K562 (cell line): ENCODE measurements around the gene SLC39A11. TPM values are rescaled to one million over a fixed set of nuclear protein-coding genes. Genes with fewer than 3 reads are reported as not detected.

Source experiments
- ATAC-seq: fragments of 200-7000 bp; cut with Tn5 transposase; 3 replicates; pipeline ENCODE4 v1.9.1; 2020; ENCODE audit warnings: moderate library complexity
- BruUV-seq: library from RNA; stranded (reverse); fragments of 400-500 nt; replicated peaks from 2 replicates; lab custom pipeline; 2021; lab: Mats Ljungman, UMichigan
- CTCF ChIA-PET: fragments of 300-600 bp; formaldehyde crosslinking; extraction: SDS; loops from one replicate; lab custom pipeline; 2021; ENCODE audit warnings: low intra/inter-chr PET ratio; lab: Yijun Ruan, JAX
- POLR2A ChIA-PET: fragments of 300-600, 350-650 bp; sonication (Branson Sonifier 250); formaldehyde crosslinking; extraction: SDS; loops from one replicate; lab custom pipeline; 2021; ENCODE audit warnings: antibody characterized with exemption, inconsistent platforms; lab: Yijun Ruan, JAX
- DNase-seq, 4 experiments: peaks; one replicate each; pipeline versions ENCODE4 v3.0.0 to v3.0.0-alpha.2; 2011 to 2018; ENCODE audit warnings: low spot score in 3 of 4, mixed read lengths in 3 of 4; ENCODE audit errors: extremely low read depth in 1 of 4
- FAIRE-seq: peaks from 2 replicates; lab custom pipeline; 2011; peaks lifted over from hg19 to GRCh38; lab: Jason Lieb, UNC
- H2AFZ ChIP-seq: 2 replicates; pipeline ENCODE4 v1.6.0; 2011; ENCODE audit warnings: low read depth, low read length, control low read depth, inconsistent platforms
- H3K27ac ChIP-seq: fragments of 200-600 bp; 3 replicates; pipeline ENCODE4 v1.8.0; 2011; ENCODE audit warnings: low read depth, mild to moderate bottlenecking, control low read depth, inconsistent platforms, low read length, moderate library complexity, mixed read lengths; ENCODE audit errors: extremely low read depth
- H3K27me3 ChIP-seq, 2 experiments: fragments of 300-600 bp in 1 of 2; 2 replicates in 1 of 2; 3 replicates in 1 of 2; pipeline versions ENCODE4 v1.6.0 to v1.8.0; 2011; ENCODE audit warnings: inconsistent platforms in 2 of 2, low read length in 2 of 2, mild to moderate bottlenecking in 1 of 2, mixed read lengths in 1 of 2, moderate library complexity in 1 of 2; ENCODE audit not compliant: control insufficient read depth in 2 of 2, insufficient read depth in 2 of 2
- H3K36me3 ChIP-seq: fragments of 300-600 bp; 3 replicates; pipeline ENCODE4 v1.8.0; 2011; ENCODE audit warnings: mild to moderate bottlenecking, low read length, inconsistent platforms; ENCODE audit not compliant: control insufficient read depth, insufficient read depth
- H3K4me1 ChIP-seq, 2 experiments: fragments of 200-600 bp in 1 of 2; replicated peaks in 1 of 2; 2 replicates in 1 of 2; 3 replicates in 1 of 2; pipeline versions ENCODE4 v1.5.1 to v1.8.0; 2011; ENCODE audit warnings: inconsistent platforms in 2 of 2, low read length in 2 of 2, mild to moderate bottlenecking in 1 of 2, mixed read lengths in 1 of 2, moderate library complexity in 1 of 2; ENCODE audit not compliant: control insufficient read depth in 2 of 2, insufficient read depth in 2 of 2
- H3K4me2 ChIP-seq: 2 replicates; pipeline ENCODE4 v1.6.1; 2011; ENCODE audit warnings: low read length, control low read depth, inconsistent platforms, mixed read lengths; ENCODE audit not compliant: insufficient read depth
- H3K4me3 ChIP-seq: fragments of 200-600 bp; sonication (generic), shearing (Covaris generic); 2 replicates; pipeline ENCODE4 v1.5.1; 2016; ENCODE audit warnings: control low read depth, inconsistent platforms
- H3K79me2 ChIP-seq: fragments of 200-600 bp; 3 replicates; pipeline ENCODE4 v1.8.0; 2011; ENCODE audit warnings: low read length, inconsistent platforms; ENCODE audit not compliant: control insufficient read depth, insufficient read depth
- H3K9ac ChIP-seq, 2 experiments: 2 replicates each; pipeline versions ENCODE4 v1.6.0 to v1.6.1; 2011; ENCODE audit warnings: low read depth in 2 of 2, low read length in 2 of 2, control low read depth in 1 of 2, inconsistent platforms in 1 of 2, mild to moderate bottlenecking in 1 of 2, mixed read lengths in 1 of 2; ENCODE audit not compliant: insufficient read depth in 1 of 2
- H3K9me1 ChIP-seq: one replicate; pipeline ENCODE4 v1.6.0; 2011; ENCODE audit warnings: inconsistent platforms, mild to moderate bottlenecking, low read length, moderate library complexity; ENCODE audit not compliant: control insufficient read depth, insufficient read depth
- H3K9me3 ChIP-seq: replicated peaks from 2 replicates; pipeline ENCODE4 v1.5.1; 2011; ENCODE audit warnings: low read depth, low read length, inconsistent platforms; ENCODE audit not compliant: control insufficient read depth, insufficient read depth
- H4K20me1 ChIP-seq: replicated peaks from 2 replicates; pipeline ENCODE4 v1.6.1; 2011; ENCODE audit warnings: low read length, inconsistent platforms, mixed read lengths; ENCODE audit not compliant: control insufficient read depth, insufficient read depth
- CAMTA2 ChIP-seq: fragments of 250-450 bp; sonication (Bioruptor Pico); conservative IDR thresholded peaks from 2 replicates; pipeline ENCODE4 v1.5.1; 2022
- CGGBP1 ChIP-seq: fragments of 250-450 bp; sonication (Bioruptor Pico); IDR thresholded peaks from 2 replicates; pipeline ENCODE4 v1.9.0; 2021; ENCODE audit warnings: mild to moderate bottlenecking
- DACH1 ChIP-seq: fragments of 450-650 bp; IDR thresholded peaks from 2 replicates; pipeline ENCODE4 v1.6.1; 2018; ENCODE audit not compliant: partially characterized antibody
- DDX20 ChIP-seq: fragments of 450-650 bp; IDR thresholded peaks from 2 replicates; pipeline ENCODE4 v1.6.1; 2016; ENCODE audit warnings: missing genetic modification characterization, low read depth, mild to moderate bottlenecking, missing compliant biosample characterization, moderate library complexity
- FOXA3 ChIP-seq, 2 experiments: fragments of 450-650 bp in 1 of 2; sonication (generic) in 1 of 2; formaldehyde crosslinking; IDR thresholded peaks in 1 of 2; conservative IDR thresholded peaks in 1 of 2; 2 replicates each; pipeline versions ENCODE4 v1.4.0 to v1.8.0; 2020 to 2022; ENCODE audit warnings: mild to moderate bottlenecking in 2 of 2, missing genetic modification reagents in 1 of 2
- GATAD2B ChIP-seq: fragments of 450-650 bp; IDR thresholded peaks from 2 replicates; pipeline ENCODE4 v1.6.1; 2017; ENCODE audit warnings: mild to moderate bottlenecking, borderline replicate concordance
- NCOA4 ChIP-seq: fragments of 450-650 bp; IDR thresholded peaks from 2 replicates; pipeline ENCODE4 v1.6.1; 2018; ENCODE audit warnings: mild to moderate bottlenecking; ENCODE audit not compliant: partially characterized antibody
- NELFE ChIP-seq: IDR thresholded peaks from 2 replicates; pipeline ENCODE4 v1.6.1; 2011; ENCODE audit warnings: mild to moderate bottlenecking; ENCODE audit not compliant: insufficient read depth, insufficient read length
- PCBP2 ChIP-seq: fragments of 200-400 bp; formaldehyde crosslinking; IDR thresholded peaks from 2 replicates; pipeline ENCODE4 v1.6.1; 2018; ENCODE audit warnings: low read length, low read depth, mild to moderate bottlenecking, moderate library complexity; ENCODE audit not compliant: poor library complexity, severe bottlenecking
- PHB2 ChIP-seq: fragments of 450-650 bp; IDR thresholded peaks from 2 replicates; pipeline ENCODE4 v1.6.1; 2017; ENCODE audit warnings: low read depth
- RAD51 ChIP-seq: fragments of 450-650 bp; IDR thresholded peaks from 2 replicates; pipeline ENCODE4 v1.7.1; 2016; ENCODE audit warnings: low read depth, mild to moderate bottlenecking, borderline replicate concordance
- STAT5A ChIP-seq: IDR thresholded peaks from 2 replicates; pipeline ENCODE4 v1.6.1; 2012; ENCODE audit warnings: low read length, inconsistent platforms, borderline replicate concordance
- ZFP30 ChIP-seq: fragments of 250-450 bp; sonication (Bioruptor Pico); IDR thresholded peaks from 2 replicates; pipeline ENCODE4 v1.8.0; 2022; ENCODE audit warnings: moderate library complexity, mild to moderate bottlenecking, inconsistent platforms, borderline replicate concordance
- ZNF354B ChIP-seq: fragments of 250-450 bp; sonication (Bioruptor Pico); IDR thresholded peaks from 2 replicates; pipeline ENCODE4 v1.4.0; 2020
- ZNF695 ChIP-seq: fragments of 450-650 bp; formaldehyde crosslinking; IDR thresholded peaks from 2 replicates; pipeline ENCODE4 v1.4.0; 2020; ENCODE audit warnings: mild to moderate bottlenecking, moderate library complexity
- WGBS: fragments of 100-300 bp; shearing (Covaris generic); methylation state at CpG from one replicate; pipeline ENCODE4 v1.1.6; 2016; ENCODE audit warnings: low coverage, mixed read lengths; ENCODE audit not compliant: insufficient coverage; ENCODE audit errors: missing lambda C conversion rate; 5-methylcytosine and 5-hydroxymethylcytosine counted together
- in situ Hi-C: fragments of 300-500 bp; cut with MboI; formaldehyde crosslinking; loops from 4 replicates; pipeline ENCODE4 v1.15.0; 2018; ENCODE audit warnings: inconsistent platforms, mixed read lengths
- intact Hi-C: fragments of 100-400 bp; cut with micrococcal nuclease; formaldehyde crosslinking; loops from 2 replicates; pipeline ENCODE4 v1.14.2; 2022
- polyA plus RNA-seq, 8 experiments: library from polyadenylated mRNA; depleted of rRNA in 4 of 8; stranded (reverse) in 5 of 8; unstranded in 3 of 8; fragments of >200 nt; fragmentation: Nextera tagmentation in 2 of 8; fragmentation: Illumina TruSeq in 1 of 8; extraction: Ambion mirVana in 2 of 8; extraction: Trizol in 1 of 8; gene quantifications; 2 replicates each; pipeline versions ENCODE4 v1.2.1 to v1.2.3, GENCODE V29; 2011 to 2014; ENCODE audit warnings: inconsistent platforms in 1 of 8, missing spikeins in 1 of 8
- total RNA-seq, 7 experiments: library from RNA; depleted of rRNA in 6 of 7; stranded (reverse); fragments of >200 nt in 6 of 7; fragmentation: Illumina TruSeq in 2 of 7; extraction: Trizol in 2 of 7; gene quantifications; 2 replicates each; pipeline versions ENCODE4 v1.2.1 to v1.2.3, GENCODE V29; 2011 to 2021; ENCODE audit warnings: low replicate concordance in 1 of 7

The SLC39A11 gene
- total and polyA plus RNA-seq, 9 of the 15 experiments (the other 6 are each of a cell fraction or from before 2014, with no cell fraction given): 10.5 to 26.4 (median 13.4) TPM

GRCh38 chr17:72931635-72932034 lies 160.9 kb downstream of the SLC39A11 start:
- ChIA-PET CTCF (no interaction called here), POLR2A (interaction anchor here (0.7 to 1.6 kb wide), 2 partner anchors 9 to 100 kb away, joined by 3 to 4 read pairs; no protein-coding TSS in a partner anchor)
- no peak for FAIRE-seq
- Histone ChIP-seq H3K9me3 (no peaks in the 10 kb centered on the region), H3K27ac (no peak overlapping the region), H3K4me3 (no peak overlapping the region), H2AFZ (no peak overlapping the region), H3K79me2 (no peaks in the 10 kb centered on the region), H3K36me3 (no peaks in the 10 kb centered on the region), H4K20me1 (no peaks in the 10 kb centered on the region; the same call in 1 of the 2 replicates), H3K27me3 (no peaks in the 10 kb centered on the region; a peak in 1 of 5 replicates), H3K9me1 (no peaks in the 10 kb centered on the region), H3K4me2 (no peak overlapping the region), H3K9ac (no peak overlapping the region), H3K4me1 (no peaks in the 10 kb centered on the region)
- intact Hi-C loops: no loop called here
- in situ Hi-C loops: no loop called here
- no peak for ATAC-seq
- 34% methylated on average over 5 of the region's 5 CpGs for WGBS
- no peak for DNase-seq
- no TSS peak for BruUV-seq
- no peak for TF ChIP-seq FOXA3 (CRISPR knock-in tag; conservative IDR thresholded peaks at IDR 0.05 in 1 of 2, IDR thresholded peaks at IDR 0.05 in 1 of 2)
- no peak for TF ChIP-seq PHB2
- no peak for TF ChIP-seq GATAD2B
- no peak for TF ChIP-seq NELFE
- TF ChIP-seq PCBP2: no peak
- TF ChIP-seq CAMTA2 (CRISPR knock-in tag): no peak
- TF ChIP-seq DACH1: no peak
- TF ChIP-seq DDX20 (tag): no peak
- TF ChIP-seq ZFP30 (CRISPR knock-in tag): no peak
- no peak for TF ChIP-seq CGGBP1 (CRISPR knock-in tag)
- TF ChIP-seq ZNF354B (CRISPR knock-in tag): no peak
- no peak for TF ChIP-seq STAT5A
- TF ChIP-seq ZNF695: no peak
- no peak for TF ChIP-seq NCOA4
- TF ChIP-seq RAD51: no peak
